Body of pancreas (tissue), 4 donors: ENCODE results near the gene FIBP. TPM values are rescaled to one million over a fixed set of nuclear protein-coding genes. Genes with fewer than 3 reads are reported as not detected.

Source experiments
- ATAC-seq: fragments of 150-250 bp; one replicate; pipeline ENCODE4 v1.9.1; 2016
- DNase-seq, 4 donors: peaks; one replicate each; pipeline ENCODE4 v3.0.0-alpha.2; 2019
- H3K27ac ChIP-seq, 4 donors: fragments of 200-600 bp; sonication (generic); 1 replicate in 3 of 4; 2 replicates in 1 of 4; pipeline versions ENCODE4 v1.5.1 to v1.6.1; 2016 to 2019; ENCODE audit warnings: mild to moderate bottlenecking in 1 of 4, mixed read lengths in 1 of 4, moderate library complexity in 1 of 4
- H3K27me3 ChIP-seq, 2 donors: fragments of 200-600 bp; sonication (generic); one replicate each; pipeline ENCODE4 v1.6.0; 2016; ENCODE audit warnings: mild to moderate bottlenecking in 1 of 2
- H3K36me3 ChIP-seq, 2 donors: fragments of 200-600 bp; sonication (generic); replicated peaks in 1 of 2; 2 replicates each; pipeline ENCODE4 v1.5.1; 2016; ENCODE audit warnings: low read depth in 2 of 2; ENCODE audit not compliant: insufficient read depth in 1 of 2
- H3K4me1 ChIP-seq: fragments of 200-600 bp; sonication (generic); one replicate; pipeline ENCODE4 v1.6.0; 2016
- H3K4me3 ChIP-seq, 2 donors: fragments of 200-600 bp; sonication (generic); 1 replicate in 1 of 2; 2 replicates in 1 of 2; pipeline ENCODE4 v1.5.1; 2016 to 2019
- H3K9me3 ChIP-seq, 3 donors: fragments of 200-600 bp; sonication (generic); 1 replicate in 2 of 3; 2 replicates in 1 of 3; pipeline ENCODE4 v1.5.1; 2016
- POLR2A ChIP-seq, 3 donors: fragments of 450-650 bp; IDR thresholded peaks; one replicate each; pipeline ENCODE4 v1.6.1; 2016; ENCODE audit warnings: antibody characterized with exemption in 3 of 3, mild to moderate bottlenecking in 2 of 3
- WGBS, 2 donors: methylation state at CpG; one replicate each; pipeline ENCODE4 v1.1.5; 2017; 5-methylcytosine and 5-hydroxymethylcytosine counted together
- intact Hi-C: fragments of 100-400 bp; cut with DNase I; formaldehyde crosslinking; loops from one replicate; pipeline ENCODE4 v1.15.1; 2023
- total RNA-seq, 2 donors: library from RNA; depleted of rRNA; stranded (reverse); fragments of >200 nt; gene quantifications; one replicate each; pipeline ENCODE4 v1.1.0, GENCODE V29; 2016
- TF ChIP-seq, protein P1 (sequence below), 7 experiments: fragments of 450-650 bp in 4 of 7; fragments of 200-600 bp in 3 of 7; sonication (generic) in 3 of 7; IDR thresholded peaks; one replicate each; pipeline ENCODE4 v1.5.1; 2016 to 2019; ENCODE audit warnings: antibody characterized with exemption in 7 of 7

FIBP gene
- total RNA-seq, 2 donors from 2014 or later, result 40.2 to 49.5 TPM

DNA sequence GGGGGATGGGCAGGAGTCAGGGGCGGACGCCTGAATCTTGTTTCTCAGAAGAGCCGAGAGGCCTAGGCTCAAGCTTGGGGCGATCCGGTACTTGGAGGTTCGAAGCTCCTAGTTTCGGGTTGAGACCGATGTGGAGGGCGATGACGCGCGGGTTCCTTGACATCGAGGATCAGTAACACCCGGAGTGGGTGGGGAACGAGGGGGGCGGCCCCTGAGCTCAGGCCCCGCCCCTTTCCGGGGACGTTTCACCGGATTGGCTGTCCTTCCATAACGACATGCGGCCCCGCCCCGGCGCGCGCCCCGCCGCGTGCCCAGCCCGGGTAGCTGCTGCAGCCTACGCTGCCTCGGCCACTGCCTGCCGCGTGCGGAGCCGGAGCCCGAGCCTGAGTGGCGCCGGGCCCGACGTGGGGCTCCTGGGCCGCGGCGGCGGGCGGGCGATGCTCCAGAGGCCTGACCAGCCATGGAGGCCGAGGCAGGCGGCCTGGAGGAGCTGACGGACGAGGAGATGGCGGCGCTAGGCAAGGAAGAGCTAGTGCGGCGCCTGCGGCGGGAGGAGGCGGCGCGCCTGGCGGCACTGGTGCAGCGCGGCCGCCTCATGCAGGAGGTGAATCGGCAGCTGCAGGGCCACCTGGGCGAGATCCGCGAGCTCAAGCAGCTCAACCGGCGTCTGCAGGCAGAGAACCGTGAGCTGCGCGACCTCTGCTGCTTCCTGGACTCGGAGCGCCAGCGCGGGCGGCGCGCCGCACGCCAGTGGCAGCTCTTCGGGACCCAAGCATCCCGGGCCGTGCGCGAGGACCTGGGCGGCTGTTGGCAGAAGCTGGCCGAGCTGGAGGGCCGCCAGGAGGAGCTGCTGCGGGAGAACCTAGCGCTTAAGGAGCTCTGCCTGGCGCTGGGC, 2.3 kb upstream of the FIBP start, which contains the start of gene CCDC85B:
TSS of gene CCDC85B (plus strand) at position 350 of the 895 bp plus-strand sequence. CDS start at position 461, 111 bp downstream.
- Histone ChIP-seq H3K9me3 (no peaks in the 10 kb centered on the region), H3K4me1 (peaks cover 46% of the 10 kb centered on the region), H3K4me3 (peak within 1 kb of the TSS; percentile 3 to 58), H3K27me3 (no peaks in the 10 kb centered on the region), H3K36me3 (no peaks in the 10 kb centered on the region), H3K27ac (peak within 1 kb of the TSS; percentile 66 to 91 (median 87))
- intact Hi-C loops, result no loop called here
- ATAC-seq (peak; percentile 80), DNase-seq (peak; percentile 97 to 98 (median 98))
- TF ChIP-seq, protein P1, sequence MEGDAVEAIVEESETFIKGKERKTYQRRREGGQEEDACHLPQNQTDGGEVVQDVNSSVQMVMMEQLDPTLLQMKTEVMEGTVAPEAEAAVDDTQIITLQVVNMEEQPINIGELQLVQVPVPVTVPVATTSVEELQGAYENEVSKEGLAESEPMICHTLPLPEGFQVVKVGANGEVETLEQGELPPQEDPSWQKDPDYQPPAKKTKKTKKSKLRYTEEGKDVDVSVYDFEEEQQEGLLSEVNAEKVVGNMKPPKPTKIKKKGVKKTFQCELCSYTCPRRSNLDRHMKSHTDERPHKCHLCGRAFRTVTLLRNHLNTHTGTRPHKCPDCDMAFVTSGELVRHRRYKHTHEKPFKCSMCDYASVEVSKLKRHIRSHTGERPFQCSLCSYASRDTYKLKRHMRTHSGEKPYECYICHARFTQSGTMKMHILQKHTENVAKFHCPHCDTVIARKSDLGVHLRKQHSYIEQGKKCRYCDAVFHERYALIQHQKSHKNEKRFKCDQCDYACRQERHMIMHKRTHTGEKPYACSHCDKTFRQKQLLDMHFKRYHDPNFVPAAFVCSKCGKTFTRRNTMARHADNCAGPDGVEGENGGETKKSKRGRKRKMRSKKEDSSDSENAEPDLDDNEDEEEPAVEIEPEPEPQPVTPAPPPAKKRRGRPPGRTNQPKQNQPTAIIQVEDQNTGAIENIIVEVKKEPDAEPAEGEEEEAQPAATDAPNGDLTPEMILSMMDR (IDR thresholded peaks at IDR 0.05), result peak in 3 of 7 experiments; percentile 16 to 36 (median 20)
- peak; percentile 64 to 85 (median 74) for TF ChIP-seq POLR2A (IDR thresholded peaks at IDR 0.05)
- 0 to 4% methylated on average over 16 to 70 of the region's 94 CpGs for WGBS, 2 donors

GRCh38 chr11:65887723-65888162, 528 bp downstream of the FIBP start:
- no peak for DNase-seq
- no peak for TF ChIP-seq POLR2A (IDR thresholded peaks at IDR 0.05)
- TF ChIP-seq, protein P1 (IDR thresholded peaks at IDR 0.05), result no peak
- no peak for ATAC-seq
- H3K9me3 ChIP-seq, result no peaks in the 10 kb centered on the region
- H3K4me1 ChIP-seq, result peaks cover 51% of the 10 kb centered on the region
- intact Hi-C loops, result no loop called here
- peaks cover 0 to 7% of the 10 kb centered on the region in 2 donors for H3K36me3 ChIP-seq
- peak overlapping the region; percentile 74 to 91 (median 87) for H3K27ac ChIP-seq
- no peaks in the 10 kb centered on the region for H3K27me3 ChIP-seq
- 2 to 7% methylated on average over 12 to 23 of the region's 23 CpGs for WGBS, 2 donors
- H3K4me3 ChIP-seq, result peak overlapping the region; percentile 51 to 58

DNA sequence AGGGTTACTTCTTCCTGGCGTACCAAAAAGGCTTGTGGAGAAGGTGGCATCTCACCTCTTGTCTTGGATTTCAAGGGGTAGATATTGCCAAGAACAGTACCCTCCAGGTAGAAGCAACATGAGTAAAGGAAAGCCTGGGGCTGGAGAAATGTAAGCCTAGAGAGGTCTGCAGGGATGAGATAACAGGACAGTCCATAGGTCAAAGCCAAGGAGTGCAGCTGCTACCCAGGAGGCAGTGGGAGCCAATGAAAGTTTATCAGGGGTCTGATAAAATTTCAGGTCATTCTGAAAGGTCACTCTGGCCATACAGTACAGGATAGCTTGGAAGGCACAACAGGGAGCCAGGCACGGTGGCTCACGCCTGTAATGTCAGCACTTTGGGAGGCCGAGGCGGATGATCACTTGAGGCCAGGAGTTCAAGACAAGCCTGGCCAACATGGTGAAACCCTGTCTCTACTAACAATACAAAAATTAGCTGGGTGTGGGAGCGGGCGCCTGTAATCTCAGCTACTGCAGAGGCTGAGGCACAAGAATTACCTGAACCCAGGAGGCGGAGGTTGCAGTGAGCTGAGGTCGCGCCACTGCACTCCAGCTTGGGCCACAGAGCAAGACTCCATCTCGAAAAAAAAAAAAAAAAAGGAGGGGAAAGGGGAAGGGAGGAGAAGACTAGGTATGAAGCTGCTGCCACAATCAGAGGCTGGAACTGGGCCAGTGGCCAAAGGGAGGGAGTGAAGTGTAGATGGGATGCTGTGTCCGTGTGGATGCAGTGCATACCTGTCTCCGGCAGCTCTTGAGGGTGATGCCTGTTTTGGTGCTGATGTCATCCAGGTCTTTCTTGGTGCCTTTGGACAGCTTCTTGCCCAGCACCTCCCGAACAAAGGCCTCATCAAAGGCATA, 1.2 kb downstream of the FIBP start:
- peak overlapping the region in 2 of 4 donors; percentile 85 to 91 for H3K27ac ChIP-seq
- intact Hi-C loops, result no loop called here
- H3K36me3 ChIP-seq, result peaks cover 0 to 7% of the 10 kb centered on the region in 2 donors
- no peaks in the 10 kb centered on the region for H3K9me3 ChIP-seq
- DNase-seq (no peak), ATAC-seq (no peak)
- TF ChIP-seq POLR2A (IDR thresholded peaks at IDR 0.05), result no peak
- TF ChIP-seq, protein P1 (IDR thresholded peaks at IDR 0.05), result no peak
- no peak overlapping the region for H3K4me3 ChIP-seq
- WGBS, 2 donors, result 78 to 85% methylated on average over 13 to 14 of the region's 14 CpGs
- peaks cover 49% of the 10 kb centered on the region for H3K4me1 ChIP-seq
- H3K27me3 ChIP-seq, result no peaks in the 10 kb centered on the region

GRCh38 chr11:65885808-65886536, 2.3 kb downstream of the FIBP start:
- H3K4me1 ChIP-seq, result peaks cover 38% of the 10 kb centered on the region
- peaks cover 0 to 7% of the 10 kb centered on the region in 2 donors for H3K36me3 ChIP-seq
- DNase-seq (no peak), ATAC-seq (no peak)
- H3K27me3 ChIP-seq, result no peaks in the 10 kb centered on the region
- H3K4me3 ChIP-seq, result no peak overlapping the region
- no peaks in the 10 kb centered on the region for H3K9me3 ChIP-seq
- intact Hi-C loops, result no loop called here
- TF ChIP-seq, protein P1 (IDR thresholded peaks at IDR 0.05), result no peak
- no peak for TF ChIP-seq POLR2A (IDR thresholded peaks at IDR 0.05)
- 86% methylated on average over 12 of the region's 12 CpGs for WGBS, 2 donors
- no peak overlapping the region for H3K27ac ChIP-seq
